Measurements from ENCODE around the gene DYNLRB2.

GRCh38 chr16:80517846-80518245 lies 22.9 kb upstream of the DYNLRB2 start:
- TF ChIP-seq CTCF (IDR thresholded peaks at IDR 0.05) = no peak
- no peak for TF ChIP-seq POLR2A (IDR thresholded peaks at IDR 0.05)

Data from lower leg skin (tissue), 3 donors.